22Rv1 (cell line): ENCODE data around the gene ACTG1.

Experiments
- H3K27ac ChIP-seq: fragments of 450-650 bp; 2 replicates; pipeline ENCODE4 v1.5.1; 2017
- ZFX ChIP-seq: fragments of 450-650 bp; IDR thresholded peaks from 2 replicates; pipeline ENCODE4 v1.6.1; 2017; ENCODE audit warnings: antibody characterized with exemption, borderline replicate concordance
- TF ChIP-seq, protein P1 (sequence below): fragments of 450-650 bp; IDR thresholded peaks from 2 replicates; pipeline ENCODE4 v1.5.1; 2017; ENCODE audit warnings: mild to moderate bottlenecking

Gene ACTG1

DNA sequence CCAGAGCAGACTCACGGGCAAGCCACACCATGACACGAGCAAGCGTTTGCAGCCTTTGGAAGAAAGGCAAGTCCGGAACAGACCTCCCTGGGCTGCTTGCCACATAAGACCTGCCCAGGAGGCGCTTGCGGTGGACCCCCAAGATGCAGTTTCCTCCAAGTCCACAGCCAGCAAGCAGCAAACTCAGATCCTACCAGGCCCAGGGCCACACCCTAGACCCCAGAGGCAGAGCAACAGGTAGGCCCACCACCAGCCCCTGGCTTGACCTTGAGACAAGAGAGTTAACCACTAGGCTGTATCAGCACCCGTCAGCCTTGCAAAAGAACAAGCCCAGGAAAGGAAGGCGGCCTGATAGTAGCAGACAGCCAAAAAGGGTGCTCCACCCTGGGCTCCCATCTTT lies 37.2 kb upstream of the ACTG1 start:
- no peak for TF ChIP-seq ZFX
- TF ChIP-seq, protein P1, sequence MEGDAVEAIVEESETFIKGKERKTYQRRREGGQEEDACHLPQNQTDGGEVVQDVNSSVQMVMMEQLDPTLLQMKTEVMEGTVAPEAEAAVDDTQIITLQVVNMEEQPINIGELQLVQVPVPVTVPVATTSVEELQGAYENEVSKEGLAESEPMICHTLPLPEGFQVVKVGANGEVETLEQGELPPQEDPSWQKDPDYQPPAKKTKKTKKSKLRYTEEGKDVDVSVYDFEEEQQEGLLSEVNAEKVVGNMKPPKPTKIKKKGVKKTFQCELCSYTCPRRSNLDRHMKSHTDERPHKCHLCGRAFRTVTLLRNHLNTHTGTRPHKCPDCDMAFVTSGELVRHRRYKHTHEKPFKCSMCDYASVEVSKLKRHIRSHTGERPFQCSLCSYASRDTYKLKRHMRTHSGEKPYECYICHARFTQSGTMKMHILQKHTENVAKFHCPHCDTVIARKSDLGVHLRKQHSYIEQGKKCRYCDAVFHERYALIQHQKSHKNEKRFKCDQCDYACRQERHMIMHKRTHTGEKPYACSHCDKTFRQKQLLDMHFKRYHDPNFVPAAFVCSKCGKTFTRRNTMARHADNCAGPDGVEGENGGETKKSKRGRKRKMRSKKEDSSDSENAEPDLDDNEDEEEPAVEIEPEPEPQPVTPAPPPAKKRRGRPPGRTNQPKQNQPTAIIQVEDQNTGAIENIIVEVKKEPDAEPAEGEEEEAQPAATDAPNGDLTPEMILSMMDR, result no peak
- H3K27ac ChIP-seq, result no peak overlapping the region

DNA sequence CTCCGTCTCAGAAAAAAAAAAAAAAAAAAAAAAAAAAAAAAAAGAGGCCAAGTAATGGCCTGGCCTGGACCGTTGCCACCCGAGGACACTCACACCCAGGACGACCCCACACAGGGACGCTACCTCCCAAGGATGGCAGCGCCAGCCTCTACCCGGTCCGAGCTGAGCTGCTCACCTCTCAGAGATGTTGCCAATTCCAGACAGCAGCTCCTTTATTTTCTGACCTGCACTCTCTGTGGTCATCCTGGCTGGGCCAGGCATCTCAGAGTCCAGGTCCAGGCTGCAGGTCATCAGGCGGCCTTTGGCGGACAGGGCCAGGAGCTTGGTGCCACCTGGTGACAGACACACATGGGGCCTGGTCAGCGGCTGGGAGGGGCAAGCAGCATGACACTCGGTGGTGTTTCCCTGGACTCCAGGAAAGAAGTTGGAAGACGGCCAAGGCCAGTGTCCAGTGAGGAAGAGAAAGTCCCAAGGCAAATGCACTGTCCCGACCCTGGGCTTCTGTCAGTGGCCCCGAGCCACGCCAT lies 36.5 kb upstream of the ACTG1 start:
- no peak for TF ChIP-seq ZFX
- TF ChIP-seq, protein P1, result no peak
- no peak overlapping the region for H3K27ac ChIP-seq

DNA sequence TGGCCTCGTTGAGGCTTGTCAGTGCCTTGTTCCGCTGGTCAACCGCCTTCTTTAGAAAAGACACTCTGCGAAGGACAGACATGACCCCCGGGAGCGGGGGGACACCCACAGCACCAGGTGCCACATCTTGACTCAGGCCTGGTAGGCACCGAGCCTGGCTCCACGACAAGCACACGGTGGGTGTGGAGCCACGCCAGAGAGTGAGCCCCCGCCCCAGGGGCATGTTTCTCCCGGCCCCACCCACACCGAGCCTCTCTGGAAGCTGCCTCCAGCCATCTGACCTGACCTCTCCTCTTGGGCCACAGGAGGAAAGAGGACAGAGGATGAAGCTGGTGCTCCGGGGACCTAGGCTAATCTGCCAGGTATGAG lies 35.0 kb upstream of the ACTG1 start:
- TF ChIP-seq ZFX, result no peak
- TF ChIP-seq, protein P1, result no peak
- no peak overlapping the region for H3K27ac ChIP-seq

DNA sequence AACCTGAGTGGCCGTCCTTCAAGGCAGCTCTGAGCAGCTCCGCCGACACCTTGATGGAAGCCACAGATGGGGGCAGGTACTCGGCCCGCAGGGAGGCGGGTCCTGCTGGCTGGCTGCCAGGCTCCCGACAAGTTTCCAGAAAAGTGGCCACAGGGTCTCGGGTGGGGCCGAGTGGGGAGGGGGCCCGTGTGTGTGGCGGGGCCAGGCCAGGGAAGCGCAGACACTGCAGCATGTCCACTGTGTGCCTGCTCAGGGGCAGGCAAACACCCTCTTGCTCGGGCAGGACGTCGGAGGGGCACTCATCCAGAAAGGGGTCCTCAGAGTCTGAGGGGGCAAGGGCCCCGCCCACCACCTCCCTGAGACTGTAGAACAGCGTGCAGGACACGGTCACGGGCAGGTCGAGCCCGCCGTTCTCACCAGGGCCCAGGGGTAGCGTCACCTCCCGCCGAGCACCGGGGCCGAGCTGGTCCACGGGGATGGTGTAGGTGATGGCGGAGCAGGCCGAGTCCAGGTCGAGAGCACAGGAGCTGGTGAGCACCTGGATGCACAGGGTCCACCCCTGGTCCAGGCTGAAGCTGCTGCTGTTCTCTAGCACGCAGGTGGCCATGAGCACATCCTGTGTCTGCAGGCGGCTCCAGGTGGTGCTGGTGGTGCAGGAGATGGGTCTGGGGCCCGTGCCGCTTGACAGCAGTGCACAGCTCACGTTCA lies 34.5 kb upstream of the ACTG1 start:
- TF ChIP-seq ZFX, result no peak
- TF ChIP-seq, protein P1, result no peak
- H3K27ac ChIP-seq, result no peak overlapping the region

DNA sequence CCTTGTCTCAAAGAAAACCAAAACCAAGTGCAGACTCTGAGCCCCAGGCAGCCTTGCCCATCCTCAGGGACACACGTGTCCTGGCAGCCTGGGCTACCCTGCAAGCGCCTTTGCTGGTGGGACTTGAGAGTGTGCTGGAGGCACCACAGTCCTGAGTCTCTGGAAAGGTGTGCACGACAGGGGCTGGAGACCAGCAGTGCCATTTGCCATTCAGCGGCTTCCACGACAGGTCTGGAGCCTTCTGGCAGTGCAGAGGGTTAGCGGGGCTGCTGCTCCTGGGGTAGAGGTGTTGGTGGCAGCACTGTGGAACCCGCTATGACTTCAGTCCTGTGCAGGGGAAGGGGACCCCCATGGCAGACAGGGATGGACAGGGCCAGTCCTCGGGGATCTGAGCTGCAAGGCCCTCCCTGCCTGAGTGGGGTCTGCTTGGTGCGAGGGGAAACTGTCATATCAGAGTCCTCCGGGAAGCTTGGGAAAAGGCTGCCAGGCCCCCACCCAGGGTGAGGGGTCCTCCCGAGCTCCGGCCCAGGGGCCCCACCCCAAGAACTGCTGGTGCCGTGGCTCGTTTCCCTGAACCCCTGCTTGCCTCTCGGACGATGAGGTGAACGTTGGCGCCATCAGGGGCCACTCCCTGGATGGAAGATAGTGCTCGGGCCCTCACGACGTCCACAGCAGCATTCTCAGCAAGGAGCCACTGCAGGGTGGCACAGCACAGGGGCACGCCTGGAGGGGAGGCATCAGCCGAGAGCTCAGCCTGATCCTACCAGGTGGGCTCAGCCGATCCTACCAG lies 32.8 kb upstream of the ACTG1 start:
- no peak for TF ChIP-seq ZFX
- TF ChIP-seq, protein P1, result no peak
- no peak overlapping the region for H3K27ac ChIP-seq

DNA sequence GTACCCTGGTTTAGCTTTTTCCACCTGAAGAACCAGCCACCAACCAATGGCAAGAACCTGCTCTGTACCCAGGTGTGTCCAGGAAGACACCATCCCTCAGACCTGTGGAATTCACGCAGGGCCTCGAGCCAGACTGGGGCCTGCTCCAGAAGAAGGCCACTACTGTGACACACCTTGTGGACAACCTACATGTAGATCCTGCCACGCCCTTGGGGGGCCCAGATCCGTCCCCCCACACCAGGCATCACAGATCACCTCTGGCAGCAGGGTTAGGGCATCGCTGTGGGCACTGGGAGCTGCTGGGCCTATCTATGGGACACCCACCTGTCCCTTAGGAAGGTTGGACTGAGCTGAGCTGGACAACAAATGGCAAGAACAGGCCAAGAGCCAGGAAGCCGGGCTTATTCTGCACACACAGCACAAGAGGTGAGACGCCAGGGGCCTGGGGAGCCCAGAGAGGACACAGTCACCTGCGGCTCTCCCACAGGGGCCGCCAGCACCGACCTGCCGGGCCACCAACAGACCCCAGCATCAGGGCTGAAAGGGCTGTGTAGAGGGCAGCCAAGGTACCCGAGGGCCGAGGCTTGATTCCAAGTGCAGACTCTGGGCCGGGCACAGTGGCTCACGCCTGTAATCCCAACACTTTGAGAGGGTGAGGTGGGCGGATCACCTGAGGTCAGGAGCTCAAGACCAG lies 31.8 kb upstream of the ACTG1 start:
- TF ChIP-seq, protein P1, result no peak
- no peak for TF ChIP-seq ZFX

More for the DNA sequence above, 31.8 kb upstream of the ACTG1 start:
- 0 out of 2 replicates have a peak overlapping the region, but pooled peaks have one; percentile 31 for H3K27ac ChIP-seq
